GM15510 (cell line): Measurements from ENCODE around the gene SULT1A2.
"Not testable (repeated sequence)": the region's sequence is repeated elsewhere in the genome, so short reads cannot be mapped to it uniquely, and the experiment has no call there.

Source experiments
- POLR2A ChIP-seq: IDR thresholded peaks from 3 replicates; pipeline ENCODE4 v1.6.1; 2011; ENCODE audit warnings: borderline replicate concordance; ENCODE audit not compliant: insufficient read length; ENCODE audit errors: extremely low read depth

The SULT1A2 gene

GRCh38 chr16:28596840-28597691 lies at the start of gene SULT1A2:
Gene SULT1A2, minus strand, starts transcription at chr16:28597050. Its CDS starts 1,120 bp downstream, at chr16:28595930.
- no peak for TF ChIP-seq POLR2A

DNA sequence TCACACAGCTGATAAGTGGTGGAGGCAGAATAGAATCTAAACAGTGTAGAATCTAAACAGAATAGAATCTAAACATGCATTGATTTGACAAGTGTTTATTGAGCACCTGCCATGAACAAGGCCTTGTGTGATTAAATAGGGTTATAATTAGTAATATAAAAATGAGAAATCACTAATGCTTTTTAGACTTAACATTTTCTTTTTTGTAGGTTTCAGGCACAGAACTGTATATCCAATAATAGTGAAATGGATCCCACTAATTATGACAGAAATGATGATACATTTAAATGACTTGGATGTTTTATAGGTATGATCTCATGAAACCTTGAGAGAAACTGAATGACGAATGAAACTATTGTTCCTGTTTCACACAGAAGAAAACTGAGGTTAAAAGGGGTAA lies 40.9 kb upstream of the SULT1A2 start, which contains the start of gene NPIPB8:
Gene NPIPB8, plus strand, starts transcription at position 301 of the 400 bp plus-strand sequence. CDS start 296 bp downstream, outside the sequence.
- TF ChIP-seq POLR2A, result not testable (repeated sequence)

GRCh38 chr16:28623172-28623711 lies 26.4 kb upstream of the SULT1A2 start:
- TF ChIP-seq POLR2A, result no peak

DNA sequence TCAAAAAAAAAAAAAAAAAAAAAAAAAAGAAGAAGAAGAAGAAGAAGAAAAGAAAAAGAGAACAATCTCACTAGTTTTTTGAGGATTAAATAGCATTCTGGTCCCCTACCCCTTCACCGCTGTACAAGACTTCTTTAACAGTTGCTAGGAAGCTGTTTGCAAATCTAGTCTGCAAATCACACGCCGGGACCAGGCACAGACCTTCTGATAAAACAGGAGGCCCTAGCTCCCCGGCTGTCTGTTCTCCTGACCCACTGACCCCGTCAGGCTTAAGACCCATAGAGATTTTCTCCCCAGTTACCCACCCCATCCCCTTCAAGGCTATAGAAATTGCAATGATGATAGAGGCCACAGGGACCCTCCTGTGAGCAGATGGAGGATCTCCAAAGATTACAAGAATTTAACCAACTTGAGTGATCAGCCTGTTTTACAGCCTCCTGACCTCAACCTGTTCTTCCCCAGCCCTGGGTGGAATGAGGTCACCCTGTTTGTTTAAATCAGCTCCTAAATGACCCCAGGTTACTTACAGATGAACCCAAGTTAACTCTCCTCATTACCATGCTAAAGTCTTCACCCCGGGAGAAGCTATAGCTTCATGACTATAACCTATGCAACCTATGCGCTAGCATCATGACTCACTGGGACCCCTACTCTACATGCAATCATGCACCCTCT lies 24.8 kb upstream of the SULT1A2 start:
- TF ChIP-seq POLR2A, result no peak

- TF ChIP-seq POLR2A, result no peak
Observed at GRCh38 chr16:28617874-28618273, 21.0 kb upstream of the SULT1A2 start.

GRCh38 chr16:28616636-28617035 lies 19.8 kb upstream of the SULT1A2 start:
- TF ChIP-seq POLR2A, result no peak

DNA sequence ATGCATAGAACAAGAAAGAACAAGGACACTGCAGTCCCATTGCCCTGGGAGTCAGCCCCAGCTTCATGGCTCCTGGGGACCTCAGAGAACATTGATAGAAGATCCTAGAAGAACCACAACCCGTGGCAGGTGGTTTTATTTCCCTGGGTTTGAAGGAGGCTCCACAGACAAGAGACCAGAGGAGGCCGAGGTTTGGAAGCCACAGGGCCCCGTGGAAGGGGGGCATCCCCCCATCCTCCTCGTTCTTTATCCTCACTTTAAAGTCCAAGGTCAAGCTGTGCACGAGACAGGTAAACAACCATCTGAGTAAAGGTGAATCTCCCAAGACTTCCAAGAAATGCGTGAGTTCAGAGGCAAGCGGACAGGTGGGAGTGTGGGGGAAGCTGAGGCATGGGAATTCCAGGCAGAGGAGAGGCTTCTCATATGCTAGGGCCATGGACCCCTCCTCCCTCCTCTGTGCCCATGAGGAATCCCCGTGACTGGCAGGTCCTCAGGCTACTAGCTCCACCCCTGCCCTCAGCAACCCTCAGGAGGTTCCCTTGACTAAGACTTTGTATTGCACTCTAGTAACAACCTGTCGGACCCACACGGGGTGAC lies 13.8 kb upstream of the SULT1A2 start:
- TF ChIP-seq POLR2A, result no peak

DNA sequence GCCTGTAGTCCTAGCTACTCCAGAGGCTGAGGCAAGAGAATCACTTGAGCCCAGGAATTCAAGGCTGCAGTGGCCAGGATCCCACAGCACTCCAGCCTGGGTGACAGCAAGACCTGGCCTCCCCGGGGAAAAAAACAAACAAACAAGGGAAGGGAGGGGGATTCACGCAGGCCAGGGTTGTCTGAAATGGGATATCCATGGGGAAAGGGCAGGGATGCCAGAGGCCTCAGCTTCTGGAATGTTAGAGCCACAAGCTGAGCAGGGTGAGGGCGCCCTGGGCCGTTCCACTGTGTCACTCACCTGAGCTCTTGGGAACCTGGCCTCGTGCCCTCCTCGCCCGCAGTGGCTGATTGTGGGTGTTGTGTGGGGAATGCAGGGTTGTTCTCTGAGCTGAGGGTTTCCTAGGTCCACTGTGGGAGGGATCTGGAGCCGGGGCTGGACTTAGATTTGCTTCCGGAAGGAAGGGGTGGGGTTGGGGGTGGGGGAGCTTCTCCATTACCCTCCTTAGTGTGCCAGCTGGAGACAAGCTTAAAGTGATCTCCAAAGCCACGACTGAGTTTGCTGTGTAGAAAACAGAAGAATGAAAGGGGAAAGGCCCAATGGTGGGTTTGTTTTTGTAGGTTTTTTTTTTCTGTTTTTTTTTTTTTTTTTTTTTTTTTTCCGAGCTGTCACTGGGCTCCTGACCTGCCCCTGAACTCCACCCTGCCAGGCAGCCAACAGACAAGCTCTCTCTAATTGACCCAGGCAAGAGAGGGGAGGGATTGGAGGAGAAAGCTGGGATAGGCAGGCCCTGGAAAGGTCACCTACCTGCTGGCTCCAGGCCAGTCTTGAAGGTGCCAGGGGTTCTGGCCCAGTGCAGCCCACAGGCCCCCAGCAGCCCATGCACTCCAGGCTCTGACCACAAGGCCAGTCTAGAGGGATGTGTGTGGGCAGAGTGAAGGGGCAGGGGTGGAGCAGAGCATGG lies 13.1 kb upstream of the SULT1A2 start, which contains the start of gene SULT1A1:
Gene SULT1A1, minus strand, starts transcription at position 414 of the 964 bp plus-strand sequence. CDS start 1,189 bp downstream, outside the sequence.
- no peak for TF ChIP-seq POLR2A

GRCh38 chr16:28607116-28607623 lies 10.3 kb upstream of the SULT1A2 start:
- no peak for TF ChIP-seq POLR2A

DNA sequence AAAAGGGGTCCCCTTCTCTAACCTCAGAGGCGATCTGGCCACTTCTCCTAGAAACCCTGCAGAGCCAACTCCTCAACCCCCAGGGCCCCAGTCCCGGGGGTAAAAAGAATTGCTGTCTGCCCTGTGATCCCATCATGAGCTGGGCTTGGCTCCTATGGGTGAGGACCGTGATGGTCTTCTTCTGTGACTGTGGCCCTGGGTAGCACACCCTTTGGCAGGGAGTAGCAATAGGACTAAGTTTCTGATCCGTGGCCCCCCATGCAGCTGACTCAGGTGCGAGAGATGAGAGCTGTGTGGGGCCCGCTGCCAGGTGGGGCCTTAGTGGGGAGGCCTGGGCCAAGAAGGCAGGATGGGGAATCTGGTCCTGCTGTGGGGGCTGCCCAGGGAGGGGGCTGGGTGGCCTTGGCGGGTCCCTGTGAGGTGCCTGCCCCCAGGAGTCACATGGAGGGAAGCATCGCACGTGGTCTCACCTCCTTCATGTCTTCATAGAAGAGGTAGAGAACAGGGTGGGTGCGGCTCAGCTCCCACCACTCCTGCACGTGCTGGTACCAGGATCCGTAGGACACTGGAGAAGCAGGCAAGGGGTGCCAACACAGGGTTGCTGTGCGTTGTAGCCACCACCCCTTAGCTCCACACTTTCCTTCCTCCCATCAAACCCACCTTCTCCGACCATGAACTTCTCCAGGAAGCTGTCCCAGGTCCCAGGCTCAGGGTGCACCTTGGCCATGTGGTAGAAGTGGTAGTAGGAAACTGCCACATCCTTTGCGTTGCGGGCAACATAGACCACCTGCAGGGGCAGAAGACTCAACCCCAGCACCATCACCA lies 9.7 kb upstream of the SULT1A2 start:
- no peak for TF ChIP-seq POLR2A

DNA sequence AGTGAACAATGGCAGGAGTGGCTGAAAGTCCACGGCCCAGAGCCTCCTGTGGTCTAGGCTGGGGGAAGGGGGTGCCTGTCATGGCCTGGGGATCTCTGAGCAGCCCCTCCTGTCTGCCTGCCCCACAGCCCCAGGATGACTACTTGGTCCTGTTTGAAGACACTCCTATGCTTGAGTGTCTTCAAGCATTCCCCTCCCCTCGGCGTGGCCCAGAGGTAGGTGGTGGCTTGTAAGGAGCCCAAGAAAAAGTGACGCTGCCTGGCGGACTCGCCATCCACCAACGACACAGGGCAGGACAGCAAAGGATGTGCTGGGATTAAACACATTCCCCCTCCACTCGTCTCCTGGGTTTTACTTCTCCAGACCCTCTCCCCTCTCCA lies 7.3 kb upstream of the SULT1A2 start:
- TF ChIP-seq POLR2A, result no peak

- TF ChIP-seq POLR2A, result no peak
Observed at GRCh38 chr16:28603381-28604185, 6.7 kb upstream of the SULT1A2 start.
